Superior temporal gyrus (tissue), 1 donor: ENCODE results near the gene CDO1.
"Not testable (repeated sequence)": the region's sequence is repeated elsewhere in the genome, so short reads cannot be mapped to it uniquely, and the experiment has no call there.

Experiments
- DNase-seq: peaks from one replicate; pipeline ENCODE4 v3.0.0-alpha.2; 2016; ENCODE audit errors: extremely low spot score

Gene CDO1

GRCh38 chr5:115829913-115830312 lies 13.5 kb upstream of the CDO1 start:
- no peak for DNase-seq

- no peak for DNase-seq
Measured at GRCh38 chr5:115825948-115826347, 9.5 kb upstream of the CDO1 start.

GRCh38 chr5:115824983-115825382 lies 8.5 kb upstream of the CDO1 start:
- DNase-seq: not testable (repeated sequence)

- no peak for DNase-seq
Measured at GRCh38 chr5:115820846-115821245, 4.4 kb upstream of the CDO1 start.

GRCh38 chr5:115818821-115819220 lies 2.4 kb upstream of the CDO1 start:
- no peak for DNase-seq

GRCh38 chr5:115817386-115817785 lies 927 bp upstream of the CDO1 start:
- no peak for DNase-seq

GRCh38 chr5:115815693-115816225 lies 700 bp downstream of the CDO1 start:
- no peak for DNase-seq

GRCh38 chr5:115815006-115815692 lies 1.3 kb downstream of the CDO1 start:
- no peak for DNase-seq

- no peak for DNase-seq
Measured at GRCh38 chr5:115813719-115814118, 2.7 kb downstream of the CDO1 start.

GRCh38 chr5:115812372-115812771 lies 4.1 kb downstream of the CDO1 start:
- no peak for DNase-seq

- no peak for DNase-seq
Measured at GRCh38 chr5:115811406-115811805, 5.1 kb downstream of the CDO1 start.

- DNase-seq: no peak
Measured at GRCh38 chr5:115810761-115811160, 5.7 kb downstream of the CDO1 start.

- DNase-seq: no peak
Measured at GRCh38 chr5:115809946-115810345, 6.5 kb downstream of the CDO1 start.

GRCh38 chr5:115808066-115808465 lies 8.4 kb downstream of the CDO1 start:
- DNase-seq: not testable (repeated sequence)

GRCh38 chr5:115807654-115808052 lies 8.8 kb downstream of the CDO1 start:
- no peak for DNase-seq

GRCh38 chr5:115806986-115807653 lies 9.3 kb downstream of the CDO1 start:
- no peak for DNase-seq

- DNase-seq: no peak
Measured at GRCh38 chr5:115801984-115802383, 14.5 kb downstream of the CDO1 start.

- no peak for DNase-seq
Measured at GRCh38 chr5:115801152-115801551, 15.3 kb downstream of the CDO1 start.

GRCh38 chr5:115800108-115800507 lies 16.4 kb downstream of the CDO1 start:
- DNase-seq: no peak

GRCh38 chr5:115798252-115798651 lies 18.2 kb downstream of the CDO1 start:
- no peak for DNase-seq

GRCh38 chr5:115796656-115797055 lies 19.8 kb downstream of the CDO1 start:
- DNase-seq: no peak

GRCh38 chr5:115795700-115796099 lies 20.8 kb downstream of the CDO1 start:
- no peak for DNase-seq

- no peak for DNase-seq
Measured at GRCh38 chr5:115788440-115788839, 28.0 kb downstream of the CDO1 start.
